GM12878 (cell line): ENCODE data around the gene ZNF766. TPM values are rescaled to one million over a fixed set of nuclear protein-coding genes. Genes with fewer than 3 reads are reported as not detected.

Experiments
- ATAC-seq: fragments of 200-7000 bp; cut with Tn5 transposase; 3 replicates; pipeline ENCODE4 v1.9.1; 2020; ENCODE audit warnings: mild to moderate bottlenecking, moderate library complexity
- BruUV-seq: library from RNA; stranded (reverse); fragments of 400-500 nt; replicated peaks from 2 replicates; lab custom pipeline; 2021; lab: Mats Ljungman, UMichigan
- CTCF ChIA-PET: fragments of 300-600 bp; sonication (Branson Sonifier 250); formaldehyde crosslinking; extraction: SDS; loops from one replicate; lab custom pipeline; 2021; ENCODE audit warnings: inconsistent platforms; lab: Yijun Ruan, JAX
- POLR2A ChIA-PET: fragments of 350-600 bp; formaldehyde crosslinking; extraction: SDS; loops from one replicate; lab custom pipeline; 2021; ENCODE audit warnings: inconsistent platforms; lab: Charles Lee
- RAD21 ChIA-PET: fragments of 300-600 bp; sonication (Branson Sonifier 250); formaldehyde crosslinking; loops from one replicate; lab custom pipeline; 2023; ENCODE audit warnings: antibody characterized with exemption; ENCODE audit not compliant: unreplicated experiment; lab: Charles Lee
- SMC1A ChIA-PET: fragments of 300-600 bp; sonication (Branson Sonifier 250); formaldehyde crosslinking; loops from one replicate; lab custom pipeline; 2023; ENCODE audit not compliant: unreplicated experiment, uncharacterized antibody; lab: Charles Lee
- DNase-seq: peaks from one replicate; pipeline ENCODE4 v3.0.0-alpha.2; 2011; ENCODE audit warnings: low read depth, low spot score
- FAIRE-seq: peaks from 3 replicates; lab custom pipeline; 2011; peaks lifted over from hg19 to GRCh38; lab: Jason Lieb, UNC
- H2AFZ ChIP-seq: 2 replicates; pipeline ENCODE4 v1.6.0; 2011; ENCODE audit warnings: low read depth, low read length, control low read depth; ENCODE audit not compliant: control insufficient read depth
- H3K27ac ChIP-seq: 2 replicates; pipeline ENCODE4 v1.5.1; 2011; ENCODE audit warnings: control low read depth; ENCODE audit not compliant: control insufficient read depth, insufficient read depth
- H3K27me3 ChIP-seq, 2 experiments: replicated peaks in 1 of 2; 2 replicates each; pipeline versions ENCODE4 v1.6.0 to v1.6.1; 2011; ENCODE audit warnings: low read length in 1 of 2; ENCODE audit not compliant: control insufficient read depth in 2 of 2, insufficient read depth in 2 of 2
- H3K36me3 ChIP-seq, 2 experiments: 2 replicates each; pipeline ENCODE4 v1.5.1; 2011; ENCODE audit warnings: low read length in 1 of 2; ENCODE audit not compliant: control insufficient read depth in 2 of 2, insufficient read depth in 2 of 2
- H3K4me1 ChIP-seq: 2 replicates; pipeline ENCODE4 v1.6.1; 2011; ENCODE audit warnings: mild to moderate bottlenecking, low read length, moderate library complexity, mixed read lengths; ENCODE audit not compliant: control insufficient read depth, insufficient read depth
- H3K4me2 ChIP-seq: 2 replicates; pipeline ENCODE4 v1.6.0; 2011; ENCODE audit warnings: control low read depth; ENCODE audit not compliant: control insufficient read depth, insufficient read depth
- H3K4me3 ChIP-seq: fragments of 200-600 bp; sonication (generic); 2 replicates; pipeline ENCODE4 v1.5.1; 2016
- H3K79me2 ChIP-seq: 2 replicates; pipeline ENCODE4 v1.6.0; 2011; ENCODE audit warnings: low read length; ENCODE audit not compliant: control insufficient read depth, insufficient read depth
- H3K9ac ChIP-seq: 2 replicates; pipeline ENCODE4 v1.8.0; 2011; ENCODE audit warnings: low read length, control low read depth, mixed read lengths; ENCODE audit not compliant: control insufficient read depth, insufficient read depth
- H3K9me3 ChIP-seq: replicated peaks from 3 replicates; pipeline ENCODE4 v1.5.1; 2011; ENCODE audit warnings: mild to moderate bottlenecking, low read length; ENCODE audit not compliant: control insufficient read depth, insufficient read depth
- H4K20me1 ChIP-seq: 2 replicates; pipeline ENCODE4 v1.6.0; 2011; ENCODE audit not compliant: control insufficient read depth, insufficient read depth
- CHD2 ChIP-seq: IDR thresholded peaks from 2 replicates; pipeline ENCODE4 v1.6.1; 2011; ENCODE audit warnings: low read depth, low read length, improper control_type of control experiment, borderline replicate concordance
- KLF5 ChIP-seq: fragments of 450-650 bp; IDR thresholded peaks from 2 replicates; pipeline ENCODE4 v1.6.1; 2014; ENCODE audit warnings: mild to moderate bottlenecking; ENCODE audit not compliant: partially characterized antibody
- POLR2AphosphoS2 ChIP-seq: IDR thresholded peaks from 2 replicates; pipeline ENCODE4 v1.6.1; 2011; ENCODE audit warnings: low read depth, mild to moderate bottlenecking, low read length, improper control_type of control experiment, moderate library complexity
- RAD51 ChIP-seq: fragments of 450-650 bp; IDR thresholded peaks from 2 replicates; pipeline ENCODE4 v1.6.1; 2016; ENCODE audit warnings: moderate library complexity, mild to moderate bottlenecking, inconsistent platforms
- ZNF207 ChIP-seq: fragments of 450-650 bp; IDR thresholded peaks from 2 replicates; pipeline ENCODE4 v1.6.1; 2014; ENCODE audit warnings: antibody characterized with exemption, mild to moderate bottlenecking, borderline replicate concordance
- ZSCAN29 ChIP-seq: fragments of 450-650 bp; IDR thresholded peaks from 2 replicates; pipeline ENCODE4 v1.6.1; 2017; ENCODE audit warnings: mild to moderate bottlenecking, moderate library complexity
- WGBS: methylation state at CpG from one replicate; pipeline ENCODE4 v1.1.6; 2016; ENCODE audit warnings: low lambda C conversion rate; ENCODE audit not compliant: insufficient replicate concordance, insufficient coverage; ENCODE audit errors: missing lambda C conversion rate; 5-methylcytosine and 5-hydroxymethylcytosine counted together
- in situ Hi-C: fragments of 300-500 bp; cut with MboI; formaldehyde crosslinking; loops from 9 replicates; pipeline ENCODE4 v1.14.3; 2018; ENCODE audit warnings: mixed read lengths
- intact Hi-C: fragments of 100-400 bp; cut with micrococcal nuclease; formaldehyde crosslinking; loops from one replicate; pipeline ENCODE4 v1.14.2; 2022; ENCODE audit not compliant: unreplicated experiment
- polyA plus RNA-seq, 11 experiments: library from polyadenylated mRNA; depleted of rRNA in 4 of 11; unstranded in 6 of 11; stranded (reverse) in 5 of 11; fragments of >200 nt; fragmentation: Nextera tagmentation in 4 of 11; fragmentation: Illumina TruSeq in 1 of 11; extraction: Ambion mirVana in 4 of 11; extraction: Trizol in 1 of 11; gene quantifications; 1 replicate in 1 of 11; 2 replicates in 10 of 11; pipeline versions ENCODE4 v1.2.1 to v1.2.3, GENCODE V29; 2011 to 2016; ENCODE audit warnings: inconsistent platforms in 2 of 11, missing spikeins in 2 of 11, low read depth in 1 of 11
- total RNA-seq, 4 experiments: library from RNA; depleted of rRNA in 3 of 4; stranded (reverse); fragments of >200 nt in 3 of 4; fragmentation: Illumina TruSeq in 1 of 4; extraction: Trizol in 1 of 4; gene quantifications; 2 replicates each; pipeline versions ENCODE4 v1.2.1 to v1.2.3, GENCODE V29; 2013 to 2021
- TF ChIP-seq, protein P1 (sequence below): fragments of 450-650 bp; formaldehyde crosslinking; IDR thresholded peaks from 2 replicates; pipeline ENCODE4 v1.4.0; 2020; ENCODE audit warnings: mild to moderate bottlenecking, moderate library complexity
- TF ChIP-seq, protein P2 (sequence below): IDR thresholded peaks from 2 replicates; pipeline ENCODE4 v1.6.1; 2012; ENCODE audit warnings: improper control_type of control experiment, low read depth, low read length; ENCODE audit not compliant: insufficient replicate concordance
- TF ChIP-seq, protein P3 (sequence below), 3 experiments: IDR thresholded peaks in 2 of 3; conservative IDR thresholded peaks in 1 of 3; 2 replicates each; pipeline ENCODE4 v1.5.1; 2011; ENCODE audit warnings: low read depth in 3 of 3, low read length in 3 of 3, mild to moderate bottlenecking in 3 of 3, control low read depth in 2 of 3, moderate library complexity in 2 of 3, inconsistent platforms in 1 of 3, mixed read lengths in 1 of 3; ENCODE audit not compliant: control insufficient read depth in 2 of 3, insufficient read depth in 1 of 3; ENCODE audit errors: extremely low read depth in 1 of 3

Gene ZNF766
- total and polyA plus RNA-seq, 10 of the 15 experiments (the other 5 are each of a cell fraction or from before 2014, with no cell fraction given), result 7.2 to 20.0 (median 16.4) TPM

DNA sequence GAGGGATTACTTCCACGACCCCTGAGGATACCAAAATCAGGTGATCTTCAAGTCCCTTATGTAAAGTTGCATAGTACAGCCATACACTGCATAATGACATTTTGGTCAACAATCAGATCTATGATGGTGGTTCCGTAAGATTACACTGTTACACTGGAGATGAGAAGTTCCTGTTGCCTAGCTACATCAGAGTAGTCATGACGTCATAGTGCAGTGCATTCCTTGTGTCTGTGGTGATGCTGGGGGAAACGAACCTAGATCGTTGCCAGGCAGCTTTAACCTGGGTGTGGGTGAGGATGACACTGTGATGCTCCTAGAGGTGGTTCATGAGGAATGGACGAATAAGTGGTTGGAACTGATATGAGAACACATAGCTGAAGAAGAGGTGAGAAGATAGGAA is 75.8 kb downstream of the ZNF766 start:
- intact Hi-C loops, result loop anchor here (10.0 kb wide), 1 partner anchor 400 kb away; no protein-coding TSS in a partner anchor
- 55% methylated on average over 6 of the region's 6 CpGs for WGBS
- no peak overlapping the region for H3K4me2 ChIP-seq
- no peaks in the 10 kb centered on the region for H3K27me3 ChIP-seq
- no peaks in the 10 kb centered on the region for H3K36me3 ChIP-seq
- no peak overlapping the region for H3K4me3 ChIP-seq
- no peaks in the 10 kb centered on the region for H4K20me1 ChIP-seq
- no peaks in the 10 kb centered on the region for H3K4me1 ChIP-seq
- no peak overlapping the region for H3K27ac ChIP-seq
- ChIA-PET CTCF (interaction anchor here (0.6 to 1.5 kb wide), 2 partner anchors 280 to 401 kb away, joined by 3 to 4 read pairs; no protein-coding TSS in a partner anchor), POLR2A (no interaction called here), RAD21 (no interaction called here), SMC1A (interaction anchor here (1.6 kb wide), 1 partner anchor 402 kb away, joined by 4 read pairs; no protein-coding TSS in a partner anchor)
- BruUV-seq, result no TSS peak
- no peak for ATAC-seq
- no peak overlapping the region for H2AFZ ChIP-seq
- H3K9ac ChIP-seq, result no peak overlapping the region
- in situ Hi-C loops, result no loop called here
- FAIRE-seq, result no peak
- no peak for DNase-seq
- H3K9me3 ChIP-seq, result peaks cover 1% of the 10 kb centered on the region; the same call in 2 of the 3 replicates
- H3K79me2 ChIP-seq, result no peaks in the 10 kb centered on the region
- TF ChIP-seq CHD2, result no peak
- TF ChIP-seq RAD51, result no peak
- TF ChIP-seq POLR2AphosphoS2, result no peak
- no peak for TF ChIP-seq KLF5
- TF ChIP-seq, protein P1, sequence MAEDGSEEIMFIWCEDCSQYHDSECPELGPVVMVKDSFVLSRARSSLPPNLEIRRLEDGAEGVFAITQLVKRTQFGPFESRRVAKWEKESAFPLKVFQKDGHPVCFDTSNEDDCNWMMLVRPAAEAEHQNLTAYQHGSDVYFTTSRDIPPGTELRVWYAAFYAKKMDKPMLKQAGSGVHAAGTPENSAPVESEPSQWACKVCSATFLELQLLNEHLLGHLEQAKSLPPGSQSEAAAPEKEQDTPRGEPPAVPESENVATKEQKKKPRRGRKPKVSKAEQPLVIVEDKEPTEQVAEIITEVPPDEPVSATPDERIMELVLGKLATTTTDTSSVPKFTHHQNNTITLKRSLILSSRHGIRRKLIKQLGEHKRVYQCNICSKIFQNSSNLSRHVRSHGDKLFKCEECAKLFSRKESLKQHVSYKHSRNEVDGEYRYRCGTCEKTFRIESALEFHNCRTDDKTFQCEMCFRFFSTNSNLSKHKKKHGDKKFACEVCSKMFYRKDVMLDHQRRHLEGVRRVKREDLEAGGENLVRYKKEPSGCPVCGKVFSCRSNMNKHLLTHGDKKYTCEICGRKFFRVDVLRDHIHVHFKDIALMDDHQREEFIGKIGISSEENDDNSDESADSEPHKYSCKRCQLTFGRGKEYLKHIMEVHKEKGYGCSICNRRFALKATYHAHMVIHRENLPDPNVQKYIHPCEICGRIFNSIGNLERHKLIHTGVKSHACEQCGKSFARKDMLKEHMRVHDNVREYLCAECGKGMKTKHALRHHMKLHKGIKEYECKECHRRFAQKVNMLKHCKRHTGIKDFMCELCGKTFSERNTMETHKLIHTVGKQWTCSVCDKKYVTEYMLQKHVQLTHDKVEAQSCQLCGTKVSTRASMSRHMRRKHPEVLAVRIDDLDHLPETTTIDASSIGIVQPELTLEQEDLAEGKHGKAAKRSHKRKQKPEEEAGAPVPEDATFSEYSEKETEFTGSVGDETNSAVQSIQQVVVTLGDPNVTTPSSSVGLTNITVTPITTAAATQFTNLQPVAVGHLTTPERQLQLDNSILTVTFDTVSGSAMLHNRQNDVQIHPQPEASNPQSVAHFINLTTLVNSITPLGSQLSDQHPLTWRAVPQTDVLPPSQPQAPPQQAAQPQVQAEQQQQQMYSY, result no peak
- TF ChIP-seq, protein P2, sequence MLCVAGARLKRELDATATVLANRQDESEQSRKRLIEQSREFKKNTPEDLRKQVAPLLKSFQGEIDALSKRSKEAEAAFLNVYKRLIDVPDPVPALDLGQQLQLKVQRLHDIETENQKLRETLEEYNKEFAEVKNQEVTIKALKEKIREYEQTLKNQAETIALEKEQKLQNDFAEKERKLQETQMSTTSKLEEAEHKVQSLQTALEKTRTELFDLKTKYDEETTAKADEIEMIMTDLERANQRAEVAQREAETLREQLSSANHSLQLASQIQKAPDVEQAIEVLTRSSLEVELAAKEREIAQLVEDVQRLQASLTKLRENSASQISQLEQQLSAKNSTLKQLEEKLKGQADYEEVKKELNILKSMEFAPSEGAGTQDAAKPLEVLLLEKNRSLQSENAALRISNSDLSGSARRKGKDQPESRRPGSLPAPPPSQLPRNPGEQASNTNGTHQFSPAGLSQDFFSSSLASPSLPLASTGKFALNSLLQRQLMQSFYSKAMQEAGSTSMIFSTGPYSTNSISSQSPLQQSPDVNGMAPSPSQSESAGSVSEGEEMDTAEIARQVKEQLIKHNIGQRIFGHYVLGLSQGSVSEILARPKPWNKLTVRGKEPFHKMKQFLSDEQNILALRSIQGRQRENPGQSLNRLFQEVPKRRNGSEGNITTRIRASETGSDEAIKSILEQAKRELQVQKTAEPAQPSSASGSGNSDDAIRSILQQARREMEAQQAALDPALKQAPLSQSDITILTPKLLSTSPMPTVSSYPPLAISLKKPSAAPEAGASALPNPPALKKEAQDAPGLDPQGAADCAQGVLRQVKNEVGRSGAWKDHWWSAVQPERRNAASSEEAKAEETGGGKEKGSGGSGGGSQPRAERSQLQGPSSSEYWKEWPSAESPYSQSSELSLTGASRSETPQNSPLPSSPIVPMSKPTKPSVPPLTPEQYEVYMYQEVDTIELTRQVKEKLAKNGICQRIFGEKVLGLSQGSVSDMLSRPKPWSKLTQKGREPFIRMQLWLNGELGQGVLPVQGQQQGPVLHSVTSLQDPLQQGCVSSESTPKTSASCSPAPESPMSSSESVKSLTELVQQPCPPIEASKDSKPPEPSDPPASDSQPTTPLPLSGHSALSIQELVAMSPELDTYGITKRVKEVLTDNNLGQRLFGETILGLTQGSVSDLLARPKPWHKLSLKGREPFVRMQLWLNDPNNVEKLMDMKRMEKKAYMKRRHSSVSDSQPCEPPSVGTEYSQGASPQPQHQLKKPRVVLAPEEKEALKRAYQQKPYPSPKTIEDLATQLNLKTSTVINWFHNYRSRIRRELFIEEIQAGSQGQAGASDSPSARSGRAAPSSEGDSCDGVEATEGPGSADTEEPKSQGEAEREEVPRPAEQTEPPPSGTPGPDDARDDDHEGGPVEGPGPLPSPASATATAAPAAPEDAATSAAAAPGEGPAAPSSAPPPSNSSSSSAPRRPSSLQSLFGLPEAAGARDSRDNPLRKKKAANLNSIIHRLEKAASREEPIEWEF, result no peak
- TF ChIP-seq, protein P3, sequence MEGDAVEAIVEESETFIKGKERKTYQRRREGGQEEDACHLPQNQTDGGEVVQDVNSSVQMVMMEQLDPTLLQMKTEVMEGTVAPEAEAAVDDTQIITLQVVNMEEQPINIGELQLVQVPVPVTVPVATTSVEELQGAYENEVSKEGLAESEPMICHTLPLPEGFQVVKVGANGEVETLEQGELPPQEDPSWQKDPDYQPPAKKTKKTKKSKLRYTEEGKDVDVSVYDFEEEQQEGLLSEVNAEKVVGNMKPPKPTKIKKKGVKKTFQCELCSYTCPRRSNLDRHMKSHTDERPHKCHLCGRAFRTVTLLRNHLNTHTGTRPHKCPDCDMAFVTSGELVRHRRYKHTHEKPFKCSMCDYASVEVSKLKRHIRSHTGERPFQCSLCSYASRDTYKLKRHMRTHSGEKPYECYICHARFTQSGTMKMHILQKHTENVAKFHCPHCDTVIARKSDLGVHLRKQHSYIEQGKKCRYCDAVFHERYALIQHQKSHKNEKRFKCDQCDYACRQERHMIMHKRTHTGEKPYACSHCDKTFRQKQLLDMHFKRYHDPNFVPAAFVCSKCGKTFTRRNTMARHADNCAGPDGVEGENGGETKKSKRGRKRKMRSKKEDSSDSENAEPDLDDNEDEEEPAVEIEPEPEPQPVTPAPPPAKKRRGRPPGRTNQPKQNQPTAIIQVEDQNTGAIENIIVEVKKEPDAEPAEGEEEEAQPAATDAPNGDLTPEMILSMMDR (IDR thresholded peaks at IDR 0.05 in 2 of 3, conservative IDR thresholded peaks at IDR 0.05 in 1 of 3; ENCODE audit: control insufficient read depth in 2 of 3, extremely low read depth in 1 of 3, insufficient read depth in 1 of 3, low read depth in 3 of 3, low read length in 3 of 3), result no peak
- TF ChIP-seq ZNF207, result no peak
- TF ChIP-seq ZSCAN29, result no peak
